Measurements from ENCODE around the gene ANGEL1. TPM values are rescaled to one million over a fixed set of nuclear protein-coding genes. Genes with fewer than 3 reads are reported as not detected.

ANGEL1 gene
- total and polyA plus RNA-seq, 8 donors, result 18.9 to 46.6 (median 40.5) TPM

GRCh38 chr14:76830556-76830955 lies 17.9 kb upstream of the ANGEL1 start:
- Histone ChIP-seq H3K4me3 (no peak overlapping the region), H3K4me1 (no peaks in the 10 kb centered on the region), H3K9me3 (no peaks in the 10 kb centered on the region), H3K36me3 (no peaks in the 10 kb centered on the region), H3K27ac (no peak overlapping the region), H3K27me3 (no peaks in the 10 kb centered on the region)
- no peak for TF ChIP-seq CTCF (IDR thresholded peaks at IDR 0.05)
- DNase-seq (no peak), ATAC-seq (no peak)
- intact Hi-C loops (cut with DNase I), result no loop called here

- H3K4me3 ChIP-seq, result no peak overlapping the region
- DNase-seq, result no peak
- no peaks in the 10 kb centered on the region for H3K36me3 ChIP-seq
- TF ChIP-seq CTCF (IDR thresholded peaks at IDR 0.05), result no peak
- ATAC-seq, result peak; percentile 7
- no peaks in the 10 kb centered on the region for H3K27me3 ChIP-seq
- intact Hi-C loops (cut with DNase I), result no loop called here
- H3K9me3 ChIP-seq, result no peaks in the 10 kb centered on the region
- no peaks in the 10 kb centered on the region for H3K4me1 ChIP-seq
- H3K27ac ChIP-seq, result no peak overlapping the region
Observed at GRCh38 chr14:76829650-76830421, 17.2 kb upstream of the ANGEL1 start.

- Histone ChIP-seq H3K27me3 (no peaks in the 10 kb centered on the region), H3K27ac (no peak overlapping the region), H3K4me1 (no peaks in the 10 kb centered on the region), H3K36me3 (no peaks in the 10 kb centered on the region), H3K9me3 (no peaks in the 10 kb centered on the region), H3K4me3 (no peak overlapping the region)
- intact Hi-C loops (cut with DNase I), result no loop called here
- peak in 1 of 4 donors; percentile 56 for DNase-seq
- TF ChIP-seq CTCF (IDR thresholded peaks at IDR 0.05), result no peak
- peak; percentile 65 for ATAC-seq
Observed at GRCh38 chr14:76829013-76829365, 16.3 kb upstream of the ANGEL1 start.

- Histone ChIP-seq H3K9me3 (no peaks in the 10 kb centered on the region), H3K4me3 (peak overlapping the region in 1 of 2 donors; percentile 1), H3K27me3 (no peaks in the 10 kb centered on the region), H3K4me1 (no peaks in the 10 kb centered on the region), H3K27ac (no peak overlapping the region), H3K36me3 (no peaks in the 10 kb centered on the region)
- intact Hi-C loops (cut with DNase I), result no loop called here
- TF ChIP-seq CTCF (IDR thresholded peaks at IDR 0.05), result no peak
- DNase-seq (no peak), ATAC-seq (peak; percentile 14)
Observed at GRCh38 chr14:76828339-76829012, 15.8 kb upstream of the ANGEL1 start.

- H3K4me1 ChIP-seq, result no peaks in the 10 kb centered on the region
- intact Hi-C loops (cut with DNase I), result no loop called here
- DNase-seq (no peak), ATAC-seq (no peak)
- H3K4me3 ChIP-seq, result peak overlapping the region in 1 of 2 donors; percentile 1
- H3K27me3 ChIP-seq, result no peaks in the 10 kb centered on the region
- no peaks in the 10 kb centered on the region for H3K9me3 ChIP-seq
- TF ChIP-seq CTCF (IDR thresholded peaks at IDR 0.05), result no peak
- no peaks in the 10 kb centered on the region for H3K36me3 ChIP-seq
- H3K27ac ChIP-seq, result no peak overlapping the region
Observed at GRCh38 chr14:76827696-76828296, 15.1 kb upstream of the ANGEL1 start.
